Measurements from ENCODE around the gene LPIN1. TPM values are rescaled to one million over a fixed set of nuclear protein-coding genes. Genes with fewer than 3 reads are reported as not detected.

The LPIN1 gene
- total RNA-seq, 1 donor from 2014 or later = 62.9 TPM

DNA sequence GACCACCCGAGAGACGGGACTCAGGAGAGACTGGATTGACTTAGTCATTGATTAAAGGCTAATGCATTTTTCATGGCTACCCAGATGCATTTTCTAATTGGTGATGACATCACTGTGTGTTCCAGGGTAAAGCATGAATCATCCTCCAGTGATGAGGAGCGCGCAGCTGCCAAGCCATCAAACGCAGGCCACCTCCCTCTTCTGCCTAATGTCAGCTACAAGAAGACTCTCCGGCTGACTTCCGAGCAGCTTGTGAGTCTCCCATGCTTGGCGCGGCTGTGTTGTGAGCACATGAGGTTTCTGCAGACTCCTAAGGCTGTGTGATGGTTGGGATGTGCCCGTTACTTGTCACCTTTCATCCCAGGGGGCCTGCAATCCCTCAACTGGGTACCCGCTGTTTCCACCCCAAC, 56.4 kb downstream of the LPIN1 start:
- no peak for ATAC-seq
- Histone ChIP-seq H3K9me3 (no peaks in the 10 kb centered on the region), H3K36me3 (peaks cover 80% of the 10 kb centered on the region)

DNA sequence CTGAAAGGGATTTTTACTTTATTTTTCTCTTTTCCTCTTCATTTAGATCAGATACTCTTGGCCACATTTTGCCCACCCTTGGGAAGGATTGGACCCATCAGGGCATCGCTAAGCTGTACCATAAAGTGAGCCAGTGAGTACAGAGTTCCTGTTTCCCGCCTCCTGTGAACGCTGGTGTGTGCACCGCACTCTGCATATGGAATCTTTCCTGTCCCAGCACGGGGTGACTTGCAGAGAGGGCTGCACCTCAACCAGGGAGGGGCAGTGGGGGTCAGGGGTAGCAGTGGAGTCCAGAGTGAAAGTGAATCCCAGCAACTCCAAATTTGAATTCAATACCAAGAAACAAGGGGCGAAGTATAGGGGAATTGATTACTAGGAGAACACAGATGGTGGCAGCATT, 58.6 kb downstream of the LPIN1 start:
- no peaks in the 10 kb centered on the region for H3K27me3 ChIP-seq
- DNase-seq = no peak
- no peak overlapping the region for H3K27ac ChIP-seq
- intact Hi-C loops (cut with DNase I) = no loop called here
- H3K36me3 ChIP-seq = peaks cover 72% of the 10 kb centered on the region
- TF ChIP-seq, protein P1, sequence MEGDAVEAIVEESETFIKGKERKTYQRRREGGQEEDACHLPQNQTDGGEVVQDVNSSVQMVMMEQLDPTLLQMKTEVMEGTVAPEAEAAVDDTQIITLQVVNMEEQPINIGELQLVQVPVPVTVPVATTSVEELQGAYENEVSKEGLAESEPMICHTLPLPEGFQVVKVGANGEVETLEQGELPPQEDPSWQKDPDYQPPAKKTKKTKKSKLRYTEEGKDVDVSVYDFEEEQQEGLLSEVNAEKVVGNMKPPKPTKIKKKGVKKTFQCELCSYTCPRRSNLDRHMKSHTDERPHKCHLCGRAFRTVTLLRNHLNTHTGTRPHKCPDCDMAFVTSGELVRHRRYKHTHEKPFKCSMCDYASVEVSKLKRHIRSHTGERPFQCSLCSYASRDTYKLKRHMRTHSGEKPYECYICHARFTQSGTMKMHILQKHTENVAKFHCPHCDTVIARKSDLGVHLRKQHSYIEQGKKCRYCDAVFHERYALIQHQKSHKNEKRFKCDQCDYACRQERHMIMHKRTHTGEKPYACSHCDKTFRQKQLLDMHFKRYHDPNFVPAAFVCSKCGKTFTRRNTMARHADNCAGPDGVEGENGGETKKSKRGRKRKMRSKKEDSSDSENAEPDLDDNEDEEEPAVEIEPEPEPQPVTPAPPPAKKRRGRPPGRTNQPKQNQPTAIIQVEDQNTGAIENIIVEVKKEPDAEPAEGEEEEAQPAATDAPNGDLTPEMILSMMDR (IDR thresholded peaks at IDR 0.05) = no peak
- ATAC-seq = no peak
- H3K9me3 ChIP-seq = no peaks in the 10 kb centered on the region
- H3K4me1 ChIP-seq = no peaks in the 10 kb centered on the region
- H3K4me3 ChIP-seq = no peak overlapping the region

More for the DNA sequence above, 56.4 kb downstream of the LPIN1 start:
- Histone ChIP-seq H3K4me1 (no peaks in the 10 kb centered on the region), H3K4me3 (no peak overlapping the region), H3K27ac (no peak overlapping the region), H3K27me3 (no peaks in the 10 kb centered on the region)
- TF ChIP-seq, protein P1 (IDR thresholded peaks at IDR 0.05) = no peak
- DNase-seq = no peak
- intact Hi-C loops (cut with DNase I) = no loop called here

DNA sequence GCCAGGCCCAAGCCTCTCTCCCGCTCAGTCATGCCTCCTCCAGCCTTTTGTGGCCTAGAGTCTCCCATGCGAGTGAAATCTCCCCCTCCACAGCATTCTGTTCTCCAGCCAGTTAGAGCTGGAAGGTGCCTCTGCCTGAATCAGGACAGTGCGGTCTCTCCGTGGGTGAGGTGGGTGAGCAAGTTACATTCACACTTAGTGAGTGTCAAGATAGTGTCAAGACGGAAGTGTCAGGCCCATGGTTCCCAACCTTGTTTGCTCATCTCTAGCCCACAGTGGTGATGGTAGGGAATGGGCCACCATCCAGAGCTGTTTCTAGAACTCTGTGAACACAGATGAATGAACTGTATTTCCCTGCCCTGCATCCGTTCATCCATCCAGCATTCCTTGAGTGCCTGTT, 59.5 kb downstream of the LPIN1 start:
- Histone ChIP-seq H3K36me3 (peaks cover 80% of the 10 kb centered on the region), H3K4me3 (no peak overlapping the region), H3K27ac (no peak overlapping the region), H3K27me3 (no peaks in the 10 kb centered on the region), H3K4me1 (no peaks in the 10 kb centered on the region), H3K9me3 (no peaks in the 10 kb centered on the region)
- intact Hi-C loops (cut with DNase I) = no loop called here
- DNase-seq = no peak
- no peak for ATAC-seq
- TF ChIP-seq, protein P1 (IDR thresholded peaks at IDR 0.05) = no peak

DNA sequence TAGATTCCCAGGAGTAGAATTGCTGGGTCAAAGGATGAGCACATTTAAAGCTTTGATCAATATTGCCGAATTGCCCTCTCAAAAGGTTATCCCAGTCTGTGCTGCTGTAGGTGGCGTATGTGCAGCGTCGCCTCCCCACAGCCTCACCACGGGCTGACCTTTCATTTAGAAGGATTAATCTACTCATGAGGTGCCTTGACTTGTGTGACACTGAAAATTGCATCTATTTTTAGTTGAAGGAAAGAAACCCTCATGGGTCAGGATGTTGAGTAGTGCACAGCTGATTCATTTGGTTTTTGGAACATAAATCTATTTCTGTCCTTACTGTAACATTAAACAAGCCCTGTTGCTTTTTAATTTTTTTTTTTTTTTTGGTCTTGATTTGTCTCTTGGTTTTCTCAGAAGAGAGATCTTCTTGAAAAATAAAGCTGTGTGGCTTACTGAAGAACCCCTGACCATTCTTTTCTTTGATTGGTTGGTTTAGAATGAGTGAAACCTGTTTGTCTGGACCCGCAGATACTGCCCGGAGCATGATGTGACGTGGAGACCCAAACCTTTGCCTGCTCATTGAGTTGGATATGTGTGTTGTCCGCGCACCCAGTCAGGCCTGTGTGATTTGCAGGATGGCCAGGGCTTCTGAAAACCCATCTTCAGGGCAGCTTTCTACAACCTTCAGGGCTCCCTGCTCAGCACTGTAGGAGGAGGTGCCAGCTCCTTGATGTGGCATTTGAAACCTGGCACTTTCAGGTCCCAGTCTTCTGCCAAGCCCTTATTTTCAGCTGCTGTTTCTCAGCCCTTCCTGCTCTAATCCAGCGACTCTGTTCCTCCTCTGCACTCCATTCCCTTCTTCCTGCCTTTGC, 61.0 kb downstream of the LPIN1 start:
- Histone ChIP-seq H3K36me3 (peaks cover 78% of the 10 kb centered on the region), H3K9me3 (no peaks in the 10 kb centered on the region), H3K4me3 (no peak overlapping the region), H3K27me3 (no peaks in the 10 kb centered on the region), H3K4me1 (no peaks in the 10 kb centered on the region), H3K27ac (no peak overlapping the region)
- ATAC-seq = no peak
- no peak for DNase-seq
- TF ChIP-seq, protein P1 (IDR thresholded peaks at IDR 0.05) = no peak
- intact Hi-C loops (cut with DNase I) = no loop called here

DNA sequence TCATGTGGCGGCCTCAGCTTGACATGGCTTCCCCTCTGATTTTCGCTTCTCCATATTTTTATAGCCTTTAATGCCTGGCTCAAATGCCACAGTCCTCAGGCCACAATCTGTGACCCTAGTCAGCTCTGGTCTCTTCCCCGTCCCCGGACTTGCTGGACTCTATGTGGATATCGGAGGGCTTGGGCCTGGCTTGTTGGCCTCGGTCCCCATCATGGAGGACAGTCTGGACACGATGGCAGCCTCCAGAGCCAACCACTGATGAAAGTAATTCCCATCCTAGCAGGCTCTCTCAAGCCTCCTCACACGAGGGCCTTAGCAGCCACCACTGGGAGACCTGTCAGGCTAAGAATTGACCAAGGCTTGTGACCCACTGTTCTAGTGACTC, 61.6 kb downstream of the LPIN1 start:
- Histone ChIP-seq H3K9me3 (no peaks in the 10 kb centered on the region), H3K4me3 (no peak overlapping the region), H3K27ac (no peak overlapping the region), H3K4me1 (no peaks in the 10 kb centered on the region), H3K36me3 (peaks cover 71% of the 10 kb centered on the region), H3K27me3 (no peaks in the 10 kb centered on the region)
- no peak for DNase-seq
- TF ChIP-seq, protein P1 (IDR thresholded peaks at IDR 0.05) = no peak
- ATAC-seq = no peak
- intact Hi-C loops (cut with DNase I) = no loop called here
